H9 (cell line): ENCODE results near the gene IMMP2L. TPM values are rescaled to one million over a fixed set of nuclear protein-coding genes. Genes with fewer than 3 reads are reported as not detected.

Experiments used
- DNase-seq: peaks from one replicate; pipeline ENCODE4 v3.0.0-alpha.2; 2017
- H2AFZ ChIP-seq: one replicate; pipeline ENCODE4 v1.6.1; 2013; ENCODE audit warnings: mild to moderate bottlenecking, low read length, control low read depth, moderate library complexity
- H2AK5ac ChIP-seq: 2 replicates; pipeline ENCODE4 v1.6.1; 2013; ENCODE audit warnings: low read length, control low read depth, mixed read lengths; ENCODE audit not compliant: insufficient read length
- H2BK120ac ChIP-seq: one replicate; pipeline ENCODE4 v1.6.1; 2013; ENCODE audit warnings: low read depth, mild to moderate bottlenecking, low read length, control low read depth, inconsistent platforms; ENCODE audit not compliant: poor library complexity, severe bottlenecking
- H2BK12ac ChIP-seq: 2 replicates; pipeline ENCODE4 v1.6.1; 2013; ENCODE audit warnings: low read length, control low read depth, mixed read lengths, low read depth; ENCODE audit not compliant: insufficient read length
- H2BK15ac ChIP-seq: 2 replicates; pipeline ENCODE4 v1.6.1; 2013; ENCODE audit warnings: low read depth, low read length, control low read depth
- H2BK20ac ChIP-seq: one replicate; pipeline ENCODE4 v1.6.1; 2013; ENCODE audit warnings: low read depth, mild to moderate bottlenecking, low read length, control low read depth, inconsistent platforms; ENCODE audit not compliant: poor library complexity, severe bottlenecking
- H2BK5ac ChIP-seq: 2 replicates; pipeline ENCODE4 v1.6.1; 2013; ENCODE audit warnings: low read length, control low read depth, mixed read lengths; ENCODE audit not compliant: insufficient read length
- H3K14ac ChIP-seq: 2 replicates; pipeline ENCODE4 v1.6.1; 2013; ENCODE audit warnings: low read length, control low read depth; ENCODE audit not compliant: insufficient read depth
- H3K18ac ChIP-seq: 2 replicates; pipeline ENCODE4 v1.6.1; 2013; ENCODE audit warnings: low read depth, mild to moderate bottlenecking, mixed read lengths, low read length, control low read depth; ENCODE audit not compliant: insufficient read length
- H3K23ac ChIP-seq: 2 replicates; pipeline ENCODE4 v1.6.1; 2013; ENCODE audit warnings: low read length, control low read depth, mixed read lengths, low read depth; ENCODE audit not compliant: insufficient read length
- H3K23me2 ChIP-seq: 2 replicates; pipeline ENCODE4 v1.6.1; 2013; ENCODE audit warnings: low read depth, mild to moderate bottlenecking, mixed read lengths, low read length, control low read depth; ENCODE audit not compliant: insufficient read length, poor library complexity, severe bottlenecking
- H3K27ac ChIP-seq: 2 replicates; pipeline ENCODE4 v1.5.1; 2013; ENCODE audit warnings: low read length, control low read depth, mixed read lengths, low read depth; ENCODE audit not compliant: insufficient read length
- H3K27me3 ChIP-seq: 2 replicates; pipeline ENCODE4 v1.6.1; 2013; ENCODE audit warnings: low read length, control low read depth, inconsistent platforms; ENCODE audit not compliant: insufficient read depth
- H3K4ac ChIP-seq: 2 replicates; pipeline ENCODE4 v1.6.1; 2013; ENCODE audit warnings: low read depth, mild to moderate bottlenecking, control low read depth, inconsistent platforms, low read length, moderate library complexity
- H3K4me1 ChIP-seq: 2 replicates; pipeline ENCODE4 v1.6.1; 2013; ENCODE audit warnings: low read length, control low read depth, inconsistent platforms; ENCODE audit not compliant: insufficient read depth
- H3K4me2 ChIP-seq: 2 replicates; pipeline ENCODE4 v1.6.1; 2013; ENCODE audit warnings: low read length, control low read depth, mixed read lengths; ENCODE audit not compliant: insufficient read length, insufficient read depth
- H3K56ac ChIP-seq: 2 replicates; pipeline ENCODE4 v1.6.1; 2013; ENCODE audit warnings: low read depth, mild to moderate bottlenecking, mixed read lengths, low read length, control low read depth; ENCODE audit not compliant: insufficient read length
- H3K79me1 ChIP-seq: 2 replicates; pipeline ENCODE4 v1.6.1; 2013; ENCODE audit warnings: low read depth, mild to moderate bottlenecking, moderate library complexity, low read length, control low read depth, inconsistent platforms; ENCODE audit not compliant: insufficient read depth, poor library complexity, severe bottlenecking
- H3K79me2 ChIP-seq: 2 replicates; pipeline ENCODE4 v1.6.1; 2013; ENCODE audit warnings: low read length, control low read depth, inconsistent platforms; ENCODE audit not compliant: insufficient read depth
- H3K9ac ChIP-seq: 2 replicates; pipeline ENCODE4 v1.6.1; 2013; ENCODE audit warnings: low read length, control low read depth, mixed read lengths; ENCODE audit not compliant: insufficient read length; ENCODE audit errors: extremely low read depth
- H3K9me3 ChIP-seq: one replicate; pipeline ENCODE4 v1.6.1; 2013; ENCODE audit warnings: low read depth, low read length, inconsistent platforms; ENCODE audit not compliant: control insufficient read depth
- H3T11ph ChIP-seq: one replicate; pipeline ENCODE4 v1.6.1; 2013; ENCODE audit warnings: mild to moderate bottlenecking, low read length, control low read depth, inconsistent platforms
- H4K20me1 ChIP-seq: one replicate; pipeline ENCODE4 v1.6.1; 2013; ENCODE audit not compliant: control insufficient read depth, insufficient read length, insufficient read depth
- H4K5ac ChIP-seq: 2 replicates; pipeline ENCODE4 v1.6.1; 2013; ENCODE audit warnings: low read depth, mild to moderate bottlenecking, mixed read lengths, low read length, control low read depth; ENCODE audit not compliant: insufficient read length
- H4K8ac ChIP-seq: replicated peaks from 2 replicates; pipeline ENCODE4 v1.6.1; 2013; ENCODE audit warnings: low read length, control low read depth, mixed read lengths, low read depth; ENCODE audit not compliant: insufficient read length
- H4K91ac ChIP-seq: 2 replicates; pipeline ENCODE4 v1.6.1; 2013; ENCODE audit warnings: low read depth, mild to moderate bottlenecking, moderate library complexity, mixed read lengths, low read length, control low read depth; ENCODE audit not compliant: insufficient read length
- H3K27ac Mint-ChIP-seq, 3 experiments: 2 replicates in 2 of 3; 3 replicates in 1 of 3; pipeline ENCODE4 v1.8.0; 2020 to 2021; ENCODE audit warnings: mixed read lengths in 3 of 3, mild to moderate bottlenecking in 1 of 3, moderate library complexity in 1 of 3
- H3K27me3 Mint-ChIP-seq: 2 replicates; pipeline ENCODE4 v1.8.0; 2021; ENCODE audit warnings: low read depth, mild to moderate bottlenecking, moderate library complexity, mixed read lengths
- H3K36me3 Mint-ChIP-seq, 3 experiments: 2 replicates in 2 of 3; 3 replicates in 1 of 3; pipeline ENCODE4 v1.8.0; 2020 to 2021; ENCODE audit warnings: low read depth in 3 of 3, mixed read lengths in 3 of 3; ENCODE audit not compliant: insufficient read depth in 1 of 3
- H3K4me1 Mint-ChIP-seq, 2 experiments: 2 replicates each; pipeline ENCODE4 v1.8.0; 2020; ENCODE audit warnings: mixed read lengths in 2 of 2
- H3K4me3 Mint-ChIP-seq, 2 experiments: 2 replicates in 1 of 2; 3 replicates in 1 of 2; pipeline ENCODE4 v1.8.0; 2020 to 2021; ENCODE audit warnings: mild to moderate bottlenecking in 2 of 2, mixed read lengths in 2 of 2, moderate library complexity in 1 of 2
- H3K9me3 Mint-ChIP-seq, 2 experiments: 2 replicates in 1 of 2; 3 replicates in 1 of 2; pipeline ENCODE4 v1.8.0; 2020; ENCODE audit warnings: mild to moderate bottlenecking in 2 of 2, mixed read lengths in 2 of 2, moderate library complexity in 1 of 2
- CTCF ChIP-seq: fragments of 200-600 bp; sonication (generic); conservative IDR thresholded peaks from 3 replicates; pipeline ENCODE4 v1.8.0; 2021; ENCODE audit warnings: antibody characterized with exemption, mild to moderate bottlenecking
- WGBS: extraction: QIAGEN DNeasy Blood & Tissue Kit; methylation state at CpG from one replicate; pipeline ENCODE4 v1.1.7; 2013; ENCODE audit warnings: missing lambda C conversion rate, low lambda C conversion rate, mixed read lengths; ENCODE audit not compliant: insufficient read length; ENCODE audit errors: extremely low coverage; 5-methylcytosine and 5-hydroxymethylcytosine counted together
- total RNA-seq: library from RNA; stranded (reverse); gene quantifications from 2 replicates; pipeline ENCODE4 v1.2.1, GENCODE V29; 2021

IMMP2L gene
- total RNA-seq, 1 experiment from 2014 or later = 14.7 TPM

GRCh38 chr7:111041577-111041976 lies 520.7 kb downstream of the IMMP2L start:
- no peak for DNase-seq
- H3K36me3 Mint-ChIP-seq = no peaks in the 10 kb centered on the region
- H3K56ac ChIP-seq = no peak overlapping the region
- no peak for TF ChIP-seq CTCF
- no peak overlapping the region for H3K4ac ChIP-seq
- no peak overlapping the region for H2BK20ac ChIP-seq
- no peak overlapping the region for H3K18ac ChIP-seq
- H2AFZ ChIP-seq = no peak overlapping the region
- H3K27ac ChIP-seq = no peak overlapping the region
- no peak overlapping the region for H2BK15ac ChIP-seq
- H3K4me3 Mint-ChIP-seq = no peak overlapping the region
- H3K4me1 Mint-ChIP-seq = peaks cover 9 to 10% of the 10 kb centered on the region in 2 experiments
- no peak overlapping the region for H3K14ac ChIP-seq
- no peak overlapping the region for H2BK5ac ChIP-seq
- WGBS = no CpG with 5 or more reads among the region's 2 CpGs
- no peaks in the 10 kb centered on the region for H3K23me2 ChIP-seq
- no peak overlapping the region for H4K8ac ChIP-seq
- no peak overlapping the region for H4K91ac ChIP-seq
- H3K9me3 Mint-ChIP-seq = no peaks in the 10 kb centered on the region
- H3K23ac ChIP-seq = no peak overlapping the region
- H3K79me1 ChIP-seq = no peaks in the 10 kb centered on the region
- no peaks in the 10 kb centered on the region for H4K20me1 ChIP-seq
- H3K4me1 ChIP-seq = no peaks in the 10 kb centered on the region
- H2BK120ac ChIP-seq = no peak overlapping the region
- no peak overlapping the region for H2AK5ac ChIP-seq
- H2BK12ac ChIP-seq = no peak overlapping the region
- no peak overlapping the region for H3T11ph ChIP-seq
- no peak overlapping the region for H4K5ac ChIP-seq
- H3K4me2 ChIP-seq = no peak overlapping the region
- no peak overlapping the region for H3K9ac ChIP-seq
- no peaks in the 10 kb centered on the region for H3K27me3 ChIP-seq
- no peaks in the 10 kb centered on the region for H3K27me3 Mint-ChIP-seq
- no peaks in the 10 kb centered on the region for H3K79me2 ChIP-seq
- H3K27ac Mint-ChIP-seq = peak overlapping the region in 1 of 3 experiments; percentile 76; a peak in 2 of 7 replicates
- H3K9me3 ChIP-seq = no peaks in the 10 kb centered on the region
